Liver (tissue), 9 donors: ENCODE data around the gene ATR. TPM values are rescaled to one million over a fixed set of nuclear protein-coding genes. Genes with fewer than 3 reads are reported as not detected.
"Not testable (repeated sequence)": the region's sequence is repeated elsewhere in the genome, so short reads cannot be mapped to it uniquely, and the experiment has no call there.

Experiments used
- DNase-seq: peaks from one replicate; pipeline ENCODE4 v3.0.0-alpha.2; 2017; ENCODE audit warnings: low spot score
- H3K27ac ChIP-seq, 2 donors: one replicate each; pipeline ENCODE4 v1.7.0; 2013; ENCODE audit warnings: inconsistent platforms in 2 of 2, low read length in 2 of 2, control low read depth in 1 of 2, low read depth in 1 of 2, mild to moderate bottlenecking in 1 of 2
- H3K27me3 ChIP-seq, 4 donors: one replicate each; pipeline versions ENCODE4 v1.6.1 to v1.7.0; 2013; ENCODE audit warnings: low read length in 3 of 4, inconsistent platforms in 1 of 4, mild to moderate bottlenecking in 1 of 4, moderate library complexity in 1 of 4; ENCODE audit not compliant: control insufficient read depth in 4 of 4, insufficient read depth in 4 of 4
- H3K36me3 ChIP-seq, 4 donors: one replicate each; pipeline versions ENCODE4 v1.6.1 to v1.7.0; 2013; ENCODE audit warnings: low read length in 3 of 4, mild to moderate bottlenecking in 3 of 4, low read depth in 1 of 4, moderate library complexity in 1 of 4; ENCODE audit not compliant: control insufficient read depth in 4 of 4, insufficient read depth in 3 of 4
- H3K4me1 ChIP-seq, 4 donors: one replicate each; pipeline versions ENCODE4 v1.6.1 to v1.7.0; 2013; ENCODE audit warnings: low read length in 3 of 4, mild to moderate bottlenecking in 3 of 4, moderate library complexity in 1 of 4; ENCODE audit not compliant: control insufficient read depth in 4 of 4, insufficient read depth in 4 of 4
- H3K4me3 ChIP-seq, 3 donors: one replicate each; pipeline versions ENCODE4 v1.6.1 to v1.7.0; 2013; ENCODE audit warnings: low read length in 3 of 3, control low read depth in 1 of 3, low read depth in 1 of 3, mild to moderate bottlenecking in 1 of 3
- H3K9ac ChIP-seq, 2 donors: one replicate each; pipeline ENCODE4 v1.7.0; 2013; ENCODE audit warnings: low read length in 2 of 2, mild to moderate bottlenecking in 2 of 2, moderate library complexity in 2 of 2, control low read depth in 1 of 2, low read depth in 1 of 2
- H3K9me3 ChIP-seq, 4 donors: one replicate each; pipeline versions ENCODE4 v1.6.1 to v1.7.0; 2013; ENCODE audit warnings: low read length in 3 of 4; ENCODE audit not compliant: control insufficient read depth in 4 of 4
- CTCF ChIP-seq: fragments of 150-350 bp; IDR thresholded peaks from 2 replicates; pipeline ENCODE4 v1.5.1; 2017; ENCODE audit warnings: improper control_type of control experiment, low read depth, low read length; ENCODE audit not compliant: missing input control
- EGR1 ChIP-seq, 2 donors: IDR thresholded peaks; 2 replicates each; pipeline ENCODE4 v1.6.1; 2016 to 2018; ENCODE audit warnings: antibody characterized with exemption in 2 of 2, low read depth in 2 of 2
- FOXA1 ChIP-seq: IDR thresholded peaks from 2 replicates; pipeline ENCODE4 v1.6.1; 2016; ENCODE audit warnings: antibody characterized with exemption
- GABPA ChIP-seq, 2 donors: IDR thresholded peaks in 1 of 2; conservative IDR thresholded peaks in 1 of 2; 2 replicates each; pipeline ENCODE4 v1.6.1; 2016; ENCODE audit warnings: antibody characterized with exemption in 2 of 2, mild to moderate bottlenecking in 1 of 2, moderate library complexity in 1 of 2
- HNF4A ChIP-seq, 2 donors: conservative IDR thresholded peaks; 2 replicates each; pipeline ENCODE4 v1.6.1; 2016; ENCODE audit warnings: antibody characterized with exemption in 2 of 2, mild to moderate bottlenecking in 2 of 2
- HNF4G ChIP-seq: IDR thresholded peaks from 2 replicates; pipeline ENCODE4 v1.6.1; 2016; ENCODE audit warnings: antibody characterized with exemption
- JUND ChIP-seq, 2 donors: IDR thresholded peaks; 2 replicates each; pipeline ENCODE4 v1.6.1; 2016; ENCODE audit warnings: antibody characterized with exemption in 2 of 2
- RAD21 ChIP-seq, 2 donors: IDR thresholded peaks; 2 replicates each; pipeline ENCODE4 v1.6.1; 2016; ENCODE audit warnings: antibody characterized with exemption in 2 of 2, mild to moderate bottlenecking in 2 of 2
- REST ChIP-seq: IDR thresholded peaks from 2 replicates; pipeline ENCODE4 v1.6.1; 2016; ENCODE audit warnings: antibody characterized with exemption, mild to moderate bottlenecking
- SP1 ChIP-seq: IDR thresholded peaks from 2 replicates; pipeline ENCODE4 v1.6.1; 2018; ENCODE audit warnings: antibody characterized with exemption, mild to moderate bottlenecking
- ZBTB33 ChIP-seq: IDR thresholded peaks from 2 replicates; pipeline ENCODE4 v1.6.1; 2016; ENCODE audit warnings: antibody characterized with exemption
- WGBS: extraction: QIAGEN DNeasy Blood & Tissue Kit; methylation state at CpG from one replicate; pipeline ENCODE4 v1.1.7; 2013; 5-methylcytosine and 5-hydroxymethylcytosine counted together
- polyA plus RNA-seq, 2 donors: library from polyadenylated mRNA; stranded (reverse) in 1 of 2; unstranded in 1 of 2; fragments of 200-250 nt in 1 of 2; fragments of >200 nt in 1 of 2; fragmentation: Nextera tagmentation in 1 of 2; extraction: Ambion mirVana in 1 of 2; gene quantifications; one replicate each; pipeline versions ENCODE4 v1.2.1 to v1.2.3, GENCODE V29; 2013 to 2015
- total RNA-seq, 2 donors: library from RNA; depleted of rRNA; stranded (reverse); fragments of >200 nt; gene quantifications; one replicate each; pipeline ENCODE4 v1.2.3, GENCODE V29; 2014
- TF ChIP-seq, protein P1 (sequence below): IDR thresholded peaks from 2 replicates; pipeline ENCODE4 v1.6.1; 2016; ENCODE audit warnings: antibody characterized with exemption
- TF ChIP-seq, protein P2 (sequence below): IDR thresholded peaks from 2 replicates; pipeline ENCODE4 v1.6.1; 2016; ENCODE audit warnings: antibody characterized with exemption
- donor health status: healthy.
- donor health status: healthy.
- donor health status: healthy.
- donor health status: healthy.
- donor health status: healthy.

The ATR gene
- total and polyA plus RNA-seq, 4 donors = 5.0 to 21.5 (median 12.1) TPM

GRCh38 chr3:142595581-142595950, 17.0 kb upstream of the ATR start:
- 7% methylated on average over 7 of the region's 7 CpGs for WGBS

DNA sequence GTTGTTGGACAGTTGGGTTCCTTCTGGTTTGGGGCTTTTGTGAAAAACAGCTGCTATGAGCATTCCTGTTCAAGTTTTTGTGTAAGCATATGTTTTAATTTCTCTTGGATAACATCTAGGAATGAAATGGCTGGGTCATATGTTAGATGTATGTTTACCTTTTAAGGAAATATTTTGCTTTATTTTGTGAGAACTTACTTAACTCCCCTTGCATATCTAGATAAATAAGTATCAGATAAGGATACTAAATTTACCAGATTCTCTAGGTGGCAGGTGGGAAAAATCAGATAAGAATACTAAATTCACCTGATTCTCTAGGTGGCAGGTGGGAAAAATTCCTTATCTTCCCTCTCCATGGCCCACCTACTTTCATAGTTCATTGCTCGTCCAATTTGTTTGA, 16.6 kb upstream of the ATR start:
- H3K4me3 ChIP-seq = peak overlapping the region in 1 of 3 donors; percentile 90
- no peak for DNase-seq
- 17% methylated on average over 1 of the region's 1 CpG for WGBS
- H3K27me3 ChIP-seq = no peaks in the 10 kb centered on the region
- H3K9ac ChIP-seq = peak overlapping the region; percentile 73 to 97
- H3K4me1 ChIP-seq = peaks cover 4 to 20% (median 15%) of the 10 kb centered on the region in 4 donors
- H3K27ac ChIP-seq = peak overlapping the region; percentile 86 to 96
- no peaks in the 10 kb centered on the region for H3K36me3 ChIP-seq
- H3K9me3 ChIP-seq = no peaks in the 10 kb centered on the region
- TF ChIP-seq FOXA1 (no peak), CTCF (no peak), RAD21 (IDR thresholded peaks at IDR 0.05) (no peak), ZBTB33 (no peak), EGR1 (IDR thresholded peaks at IDR 0.05; ENCODE audit: low read depth in 2 of 2) (no peak), HNF4G (no peak), SP1 (no peak), REST (no peak)
- TF ChIP-seq, protein P1, sequence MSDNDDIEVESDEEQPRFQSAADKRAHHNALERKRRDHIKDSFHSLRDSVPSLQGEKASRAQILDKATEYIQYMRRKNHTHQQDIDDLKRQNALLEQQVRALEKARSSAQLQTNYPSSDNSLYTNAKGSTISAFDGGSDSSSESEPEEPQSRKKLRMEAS = no peak
- TF ChIP-seq, protein P2, sequence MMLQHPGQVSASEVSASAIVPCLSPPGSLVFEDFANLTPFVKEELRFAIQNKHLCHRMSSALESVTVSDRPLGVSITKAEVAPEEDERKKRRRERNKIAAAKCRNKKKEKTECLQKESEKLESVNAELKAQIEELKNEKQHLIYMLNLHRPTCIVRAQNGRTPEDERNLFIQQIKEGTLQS = no peak

More at GRCh38 chr3:142595581-142595950, 17.0 kb upstream of the ATR start:
- peak overlapping the region; percentile 73 to 97 for H3K9ac ChIP-seq
- peak overlapping the region; percentile 86 to 96 for H3K27ac ChIP-seq
- no peak for DNase-seq
- no peaks in the 10 kb centered on the region for H3K9me3 ChIP-seq
- H3K4me3 ChIP-seq = peak overlapping the region; percentile 77 to 90 (median 85)
- no peaks in the 10 kb centered on the region for H3K36me3 ChIP-seq
- peaks cover 4 to 20% (median 15%) of the 10 kb centered on the region in 4 donors for H3K4me1 ChIP-seq
- TF ChIP-seq GABPA (IDR thresholded peaks at IDR 0.05 in 1 of 2, conservative IDR thresholded peaks at IDR 0.05 in 1 of 2) (no peak), ZBTB33 (no peak), JUND (IDR thresholded peaks at IDR 0.05) (peak in 1 of 2 donors; percentile 45), HNF4A (conservative IDR thresholded peaks at IDR 0.05) (no peak)
- no peaks in the 10 kb centered on the region for H3K27me3 ChIP-seq

DNA sequence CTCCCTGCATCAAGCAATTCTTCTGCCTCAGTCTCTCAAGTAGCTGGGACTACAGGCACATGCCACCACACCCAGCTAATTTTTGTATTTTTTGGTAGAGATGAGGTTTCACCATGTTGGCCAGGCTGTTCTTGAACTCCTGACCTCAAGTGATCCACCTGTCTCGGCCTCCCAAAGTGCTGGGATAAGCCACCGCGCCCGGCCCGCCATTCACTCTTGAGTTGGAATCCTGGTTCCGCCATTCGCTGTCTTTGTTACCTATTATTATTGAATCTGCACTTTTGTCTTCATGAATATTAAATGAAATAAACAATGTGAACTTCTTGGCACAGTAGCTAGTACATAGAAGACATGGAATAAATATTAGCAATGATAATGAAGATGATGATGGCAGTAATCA, 13.7 kb upstream of the ATR start:
- H3K27ac ChIP-seq = not testable (repeated sequence)
- 97% methylated on average over 7 of the region's 7 CpGs for WGBS

More for the DNA sequence above, 13.7 kb upstream of the ATR start:
- H3K4me3 ChIP-seq, H3K36me3 ChIP-seq, H3K27me3 ChIP-seq, H3K9me3 ChIP-seq, H3K9ac ChIP-seq, DNase-seq: not testable (repeated sequence)
- H3K4me1 ChIP-seq = peaks cover 3 to 11% (median 8%) of the 10 kb centered on the region in 4 donors
